Nephron progenitor cell (in vitro differentiated cells): ENCODE measurements around the gene EPN2.

ENCODE experiments used
- DNase-seq: peaks from one replicate; pipeline ENCODE4 v3.0.0; 2021
- H3K27ac Mint-ChIP-seq: 2 replicates; pipeline ENCODE4 v1.8.0; 2021; ENCODE audit warnings: mild to moderate bottlenecking, moderate library complexity, mixed read lengths
- H3K27me3 Mint-ChIP-seq: 2 replicates; pipeline ENCODE4 v1.8.0; 2021; ENCODE audit warnings: mild to moderate bottlenecking, low read depth, mixed read lengths; ENCODE audit not compliant: poor library complexity
- H3K36me3 Mint-ChIP-seq: 2 replicates; pipeline ENCODE4 v1.8.0; 2021; ENCODE audit warnings: low read depth, mixed read lengths
- H3K4me1 Mint-ChIP-seq: 2 replicates; pipeline ENCODE4 v1.8.0; 2021; ENCODE audit warnings: mixed read lengths
- H3K4me3 Mint-ChIP-seq: 2 replicates; pipeline ENCODE4 v1.8.0; 2021; ENCODE audit warnings: mild to moderate bottlenecking, moderate library complexity, mixed read lengths
- H3K9me3 Mint-ChIP-seq: 2 replicates; pipeline ENCODE4 v1.8.0; 2021; ENCODE audit warnings: mild to moderate bottlenecking, moderate library complexity, mixed read lengths
- CTCF ChIP-seq: fragments of 200-600 bp; sonication (generic); IDR thresholded peaks from 2 replicates; pipeline ENCODE4 v1.5.0; 2021; ENCODE audit warnings: antibody characterized with exemption

The EPN2 gene

GRCh38 chr17:19343256-19343630, 106.1 kb downstream of the EPN2 start:
- Mint-ChIP-seq H3K4me3 (no peak overlapping the region), H3K9me3 (no peaks in the 10 kb centered on the region), H3K4me1 (peaks cover 60% of the 10 kb centered on the region), H3K36me3 (no peaks in the 10 kb centered on the region), H3K27me3 (peaks cover 4% of the 10 kb centered on the region), H3K27ac (no peak overlapping the region)
- TF ChIP-seq CTCF, result no peak
- DNase-seq, result no peak

- no peak for TF ChIP-seq CTCF
- Mint-ChIP-seq H3K9me3 (no peaks in the 10 kb centered on the region), H3K27ac (no peak overlapping the region), H3K4me1 (peaks cover 55% of the 10 kb centered on the region), H3K4me3 (no peak overlapping the region), H3K36me3 (no peaks in the 10 kb centered on the region), H3K27me3 (peaks cover 4% of the 10 kb centered on the region)
- DNase-seq, result no peak
Measured at GRCh38 chr17:19343671-19344151, 106.5 kb downstream of the EPN2 start.

- H3K27ac Mint-ChIP-seq, result no peak overlapping the region
Measured at GRCh38 chr17:19344311-19345066, 107.3 kb downstream of the EPN2 start.

GRCh38 chr17:19345067-19345460, 107.9 kb downstream of the EPN2 start:
- no peaks in the 10 kb centered on the region for H3K36me3 Mint-ChIP-seq
- H3K4me1 Mint-ChIP-seq, result peaks cover 45% of the 10 kb centered on the region
- H3K9me3 Mint-ChIP-seq, result no peaks in the 10 kb centered on the region
- no peak overlapping the region for H3K27ac Mint-ChIP-seq
- DNase-seq, result no peak
- TF ChIP-seq CTCF, result no peak
- H3K27me3 Mint-ChIP-seq, result peaks cover 4% of the 10 kb centered on the region
- no peak overlapping the region for H3K4me3 Mint-ChIP-seq

More at GRCh38 chr17:19344311-19345066, 107.3 kb downstream of the EPN2 start:
- peaks cover 4% of the 10 kb centered on the region for H3K27me3 Mint-ChIP-seq
- DNase-seq, result no peak
- H3K4me3 Mint-ChIP-seq, result no peak overlapping the region
- peaks cover 47% of the 10 kb centered on the region for H3K4me1 Mint-ChIP-seq
- no peak for TF ChIP-seq CTCF
- no peaks in the 10 kb centered on the region for H3K9me3 Mint-ChIP-seq
- H3K36me3 Mint-ChIP-seq, result no peaks in the 10 kb centered on the region

GRCh38 chr17:19345486-19346350, 108.6 kb downstream of the EPN2 start:
- H3K4me1 Mint-ChIP-seq, result peaks cover 43% of the 10 kb centered on the region
- peaks cover 4% of the 10 kb centered on the region for H3K27me3 Mint-ChIP-seq

More at GRCh38 chr17:19345486-19346350, 108.6 kb downstream of the EPN2 start:
- H3K4me3 Mint-ChIP-seq, result no peak overlapping the region
- TF ChIP-seq CTCF, result no peak
- H3K36me3 Mint-ChIP-seq, result no peaks in the 10 kb centered on the region
- H3K27ac Mint-ChIP-seq, result no peak overlapping the region
- no peak for DNase-seq
- no peaks in the 10 kb centered on the region for H3K9me3 Mint-ChIP-seq
